Bronchus fibroblast of lung (primary cell): Measurements from ENCODE around the gene HTR1E. TPM values are rescaled to one million over a fixed set of nuclear protein-coding genes. Genes with fewer than 3 reads are reported as not detected.

Experiments
- total RNA-seq: library from RNA; depleted of rRNA; stranded (reverse); fragments of >200 nt; gene quantifications from 2 replicates; pipeline ENCODE4 v1.2.3, GENCODE V29; 2015

HTR1E gene
- total RNA-seq = not detected in 2 replicates

GRCh38 chr6:86937219-86938079, at the start of gene HTR1E:
TSS of gene HTR1E (plus strand) at chr6:86937528. CDS start at chr6:87015335, 77,807 bp downstream.

Other genes with a start within 250 kb of the HTR1E start
- not detected in 2 replicates for gene CGA, start 157.6 kb downstream of the HTR1E start, total RNA-seq
- gene ZNF292, start 218.0 kb downstream of the HTR1E start, total RNA-seq = 5.7 and 5.8 TPM in 2 replicates